Esophagus (tissue), 2 donors: Measurements from ENCODE around the gene PPARA. TPM values are rescaled to one million over a fixed set of nuclear protein-coding genes. Genes with fewer than 3 reads are reported as not detected.
A peak's percentile ranks its signal among the peaks of the same experiment; 100 is the strongest.

ENCODE experiments used
- H3K27ac ChIP-seq, 2 donors: one replicate each; pipeline ENCODE4 v1.5.1; 2013; ENCODE audit warnings: low read depth in 2 of 2, mild to moderate bottlenecking in 2 of 2, inconsistent platforms in 1 of 2, low read length in 1 of 2, moderate library complexity in 1 of 2
- H3K27me3 ChIP-seq, 2 donors: one replicate each; pipeline ENCODE4 v1.6.1; 2013; ENCODE audit warnings: low read length in 2 of 2, control low read depth in 1 of 2, mild to moderate bottlenecking in 1 of 2; ENCODE audit not compliant: insufficient read depth in 2 of 2, control insufficient read depth in 1 of 2
- H3K36me3 ChIP-seq, 2 donors: one replicate each; pipeline ENCODE4 v1.6.1; 2013; ENCODE audit warnings: low read length in 1 of 2; ENCODE audit not compliant: control insufficient read depth in 2 of 2, insufficient read depth in 2 of 2
- H3K4me1 ChIP-seq, 2 donors: one replicate each; pipeline ENCODE4 v1.6.1; 2013; ENCODE audit warnings: low read length in 1 of 2; ENCODE audit not compliant: control insufficient read depth in 2 of 2, insufficient read depth in 2 of 2
- H3K4me3 ChIP-seq, 2 donors: one replicate each; pipeline ENCODE4 v1.5.1; 2013; ENCODE audit warnings: low read length in 2 of 2, mild to moderate bottlenecking in 2 of 2, low read depth in 1 of 2, moderate library complexity in 1 of 2
- H3K9me3 ChIP-seq, 2 donors: one replicate each; pipeline ENCODE4 v1.6.1; 2013; ENCODE audit warnings: mild to moderate bottlenecking in 2 of 2, low read depth in 1 of 2, low read length in 1 of 2, moderate library complexity in 1 of 2; ENCODE audit not compliant: control insufficient read depth in 2 of 2, insufficient read depth in 1 of 2
- WGBS, 2 donors: extraction: QIAGEN DNeasy Blood & Tissue Kit; methylation state at CpG; one replicate each; pipeline ENCODE4 v1.1.7; 2013; 5-methylcytosine and 5-hydroxymethylcytosine counted together
- polyA plus RNA-seq, 2 donors: library from polyadenylated mRNA; stranded (reverse); fragments of 200-250 nt; gene quantifications; one replicate each; pipeline ENCODE4 v1.2.3, GENCODE V29; 2013
- donor health status: healthy with polysubstance abuse.
- donor health status: Bipolar disorder and iron deficiency.

PPARA gene
- polyA plus RNA-seq, 2 donors, result 3.2 to 3.9 TPM

DNA sequence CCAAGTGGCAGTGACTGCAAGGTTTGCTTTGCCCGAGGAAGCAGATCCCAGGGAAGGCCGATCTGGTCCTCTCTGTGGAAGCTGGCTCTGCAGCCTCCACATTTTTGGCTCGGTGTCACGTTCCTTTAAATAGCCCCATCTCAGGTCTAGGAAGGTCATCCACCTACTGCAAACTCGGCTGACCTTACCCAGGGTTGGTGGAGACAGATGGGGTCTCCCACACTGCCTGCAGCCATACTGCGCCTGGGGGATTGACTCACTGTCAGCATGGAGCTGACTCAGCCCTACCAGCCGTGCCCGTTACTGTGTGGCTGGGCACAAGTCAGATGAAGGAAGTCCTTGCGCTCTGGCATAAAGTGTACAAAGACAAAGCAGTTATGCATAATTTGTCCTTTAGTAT is 82.9 kb downstream of the PPARA start:
- Histone ChIP-seq H3K4me1 (no peaks in the 10 kb centered on the region), H3K4me3 (no peak overlapping the region), H3K36me3 (peaks cover 0 to 14% of the 10 kb centered on the region in 2 donors), H3K9me3 (no peaks in the 10 kb centered on the region), H3K27me3 (no peaks in the 10 kb centered on the region), H3K27ac (no peak overlapping the region)
- 53 to 57% methylated on average over 9 of the region's 9 CpGs for WGBS, 2 donors

DNA sequence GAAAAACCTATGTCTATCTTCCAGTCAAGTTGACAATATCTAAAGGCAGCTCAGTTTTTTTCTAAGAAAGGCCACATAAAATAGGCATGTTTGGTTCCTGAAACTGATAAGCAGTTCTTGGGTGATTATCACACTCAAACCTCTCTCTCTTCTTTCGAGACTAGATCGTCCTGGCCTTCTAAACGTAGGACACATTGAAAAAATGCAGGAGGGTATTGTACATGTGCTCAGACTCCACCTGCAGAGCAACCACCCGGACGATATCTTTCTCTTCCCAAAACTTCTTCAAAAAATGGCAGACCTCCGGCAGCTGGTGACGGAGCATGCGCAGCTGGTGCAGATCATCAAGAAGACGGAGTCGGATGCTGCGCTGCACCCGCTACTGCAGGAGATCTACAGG is 84.6 kb downstream of the PPARA start:
- H3K4me3 ChIP-seq, result no peak overlapping the region
- no peaks in the 10 kb centered on the region for H3K9me3 ChIP-seq
- H3K27ac ChIP-seq, result no peak overlapping the region
- WGBS, 2 donors, result 94 to 96% methylated on average over 12 of the region's 12 CpGs
- H3K4me1 ChIP-seq, result no peaks in the 10 kb centered on the region
- peaks cover 0 to 28% of the 10 kb centered on the region in 2 donors for H3K36me3 ChIP-seq
- no peaks in the 10 kb centered on the region for H3K27me3 ChIP-seq

DNA sequence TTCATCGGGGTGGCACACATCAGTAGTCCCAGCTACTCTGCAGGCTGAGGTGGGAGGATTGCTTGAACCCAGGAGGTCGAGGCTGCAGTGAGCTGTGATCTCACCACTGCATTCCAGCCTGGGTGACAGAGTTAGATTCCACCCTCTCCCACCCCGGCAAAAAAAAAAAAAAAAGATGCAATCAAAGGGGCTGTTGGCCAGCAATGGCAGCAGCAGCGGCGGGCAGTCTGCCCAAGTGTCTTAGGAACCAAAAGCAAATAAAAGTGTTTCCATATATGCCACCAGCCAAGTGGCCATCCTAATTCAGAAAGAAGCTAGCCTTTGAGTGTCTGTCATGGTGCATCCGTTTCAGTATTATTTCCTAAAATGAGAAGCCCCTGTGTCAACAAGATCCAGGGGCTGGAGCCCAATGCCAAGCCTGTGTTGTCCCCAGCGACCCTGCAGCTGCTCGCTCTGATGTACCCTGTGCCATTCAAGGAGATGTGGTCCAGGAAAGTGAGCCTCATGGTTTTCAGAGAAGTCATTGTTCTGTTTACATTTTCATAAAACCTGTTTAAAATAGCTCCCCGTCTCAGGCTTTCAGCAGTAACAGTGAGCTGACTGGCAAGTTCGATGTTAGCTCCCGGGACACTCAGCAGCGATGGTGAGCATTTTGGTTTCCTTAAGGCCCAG is 87.3 kb downstream of the PPARA start:
- Histone ChIP-seq H3K4me1 (no peaks in the 10 kb centered on the region), H3K4me3 (no peak overlapping the region), H3K36me3 (peaks cover 0 to 25% of the 10 kb centered on the region in 2 donors), H3K27me3 (no peaks in the 10 kb centered on the region), H3K9me3 (no peaks in the 10 kb centered on the region), H3K27ac (no peak overlapping the region)
- WGBS, 2 donors, result 75 to 82% methylated on average over 12 of the region's 12 CpGs

DNA sequence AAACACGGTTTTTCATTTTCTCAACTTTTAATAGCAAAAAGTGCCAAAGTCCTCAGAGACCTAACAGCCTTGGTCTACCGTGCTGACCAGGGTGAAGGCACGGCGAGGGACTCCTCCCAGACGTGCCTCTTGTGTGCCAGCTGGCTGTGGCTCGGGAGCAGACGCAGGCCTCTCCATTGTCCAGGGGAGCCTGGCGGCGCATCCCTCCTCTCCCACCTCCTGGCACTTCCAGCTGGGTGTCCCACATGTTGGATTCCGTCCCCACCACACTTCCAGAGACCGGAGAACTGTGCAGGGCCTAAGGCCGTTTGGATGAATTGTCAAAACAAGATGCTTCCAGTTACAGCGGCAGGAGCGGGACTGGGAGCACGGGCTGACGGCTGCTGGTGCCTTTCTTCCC is 88.2 kb downstream of the PPARA start:
- peaks cover 0 to 22% of the 10 kb centered on the region in 2 donors for H3K36me3 ChIP-seq
- H3K27ac ChIP-seq, result peak overlapping the region in 1 of 2 donors; percentile 53

DNA sequence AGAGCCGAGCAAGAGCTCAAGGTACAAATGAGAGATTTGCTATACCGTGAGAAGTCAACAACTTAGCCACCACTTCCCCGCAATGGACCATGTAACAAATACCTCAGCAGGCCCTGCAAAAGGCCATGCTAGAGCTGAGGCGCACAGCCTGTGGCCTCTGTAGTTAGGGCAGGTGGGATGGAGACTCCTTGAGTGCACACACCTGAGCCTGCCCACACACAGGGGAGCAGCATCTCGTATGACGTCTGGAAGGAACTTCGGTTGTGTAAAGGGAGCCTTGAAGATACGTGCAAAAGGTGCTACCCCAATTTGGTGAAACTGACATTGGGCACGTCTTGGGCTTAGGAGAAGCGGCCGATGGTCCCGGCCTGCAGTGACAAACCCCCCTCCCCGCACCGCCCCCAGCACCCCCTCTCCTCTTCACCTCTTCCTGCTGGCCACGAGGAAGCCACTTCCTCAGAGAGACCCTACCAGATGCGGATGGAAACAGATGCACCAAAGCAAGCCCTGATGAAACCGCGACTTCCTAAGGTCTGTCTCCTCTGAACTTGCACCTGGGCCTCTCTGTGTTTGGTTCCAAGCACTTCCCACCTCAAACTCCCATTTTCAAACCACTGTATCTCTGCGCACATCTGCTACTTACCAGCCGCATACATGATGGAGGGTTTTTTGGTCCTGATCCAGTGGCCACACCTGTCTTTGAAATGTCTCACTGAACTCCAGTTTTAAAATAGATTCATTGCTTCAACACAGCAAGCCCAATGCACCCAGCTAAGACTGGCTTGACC is 89.1 kb downstream of the PPARA start:
- peaks cover 0 to 22% of the 10 kb centered on the region in 2 donors for H3K36me3 ChIP-seq
- no peaks in the 10 kb centered on the region for H3K27me3 ChIP-seq
- H3K27ac ChIP-seq, result no peak overlapping the region
- H3K4me1 ChIP-seq, result no peaks in the 10 kb centered on the region
- H3K9me3 ChIP-seq, result no peaks in the 10 kb centered on the region
- 76 to 86% methylated on average over 20 of the region's 20 CpGs for WGBS, 2 donors
- H3K4me3 ChIP-seq, result no peak overlapping the region

More for the DNA sequence above, 88.2 kb downstream of the PPARA start:
- 81 to 82% methylated on average over 16 of the region's 16 CpGs for WGBS, 2 donors
- H3K9me3 ChIP-seq, result no peaks in the 10 kb centered on the region
- no peaks in the 10 kb centered on the region for H3K27me3 ChIP-seq
- H3K4me3 ChIP-seq, result no peak overlapping the region
- H3K4me1 ChIP-seq, result no peaks in the 10 kb centered on the region

DNA sequence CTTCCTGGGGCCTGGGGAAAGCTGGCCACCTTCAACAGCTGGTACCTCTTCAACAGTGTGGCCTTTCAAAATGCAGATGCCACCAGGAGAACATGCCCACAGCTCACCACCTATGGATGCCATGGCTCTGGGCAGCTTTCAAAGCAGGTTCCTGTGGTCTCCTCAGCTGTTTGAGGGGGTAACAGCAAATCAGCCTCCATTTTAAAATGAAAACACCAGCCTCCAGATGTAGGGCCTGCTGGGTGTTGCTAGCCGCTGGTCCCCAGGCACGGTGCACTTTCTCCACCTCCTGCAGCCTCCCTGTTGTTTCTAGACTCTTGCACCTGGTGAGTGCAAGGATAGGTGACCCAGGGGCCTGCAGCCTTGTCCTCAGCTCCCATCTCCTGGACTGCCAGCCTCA is 89.7 kb downstream of the PPARA start:
- H3K27me3 ChIP-seq, result no peaks in the 10 kb centered on the region
- 72 to 95% methylated on average over 2 of the region's 2 CpGs for WGBS, 2 donors
- H3K27ac ChIP-seq, result no peak overlapping the region
- no peaks in the 10 kb centered on the region for H3K9me3 ChIP-seq
- peaks cover 0 to 27% of the 10 kb centered on the region in 2 donors for H3K36me3 ChIP-seq
- no peak overlapping the region for H3K4me3 ChIP-seq
- peaks cover 0 to under 1% of the 10 kb centered on the region in 2 donors for H3K4me1 ChIP-seq

DNA sequence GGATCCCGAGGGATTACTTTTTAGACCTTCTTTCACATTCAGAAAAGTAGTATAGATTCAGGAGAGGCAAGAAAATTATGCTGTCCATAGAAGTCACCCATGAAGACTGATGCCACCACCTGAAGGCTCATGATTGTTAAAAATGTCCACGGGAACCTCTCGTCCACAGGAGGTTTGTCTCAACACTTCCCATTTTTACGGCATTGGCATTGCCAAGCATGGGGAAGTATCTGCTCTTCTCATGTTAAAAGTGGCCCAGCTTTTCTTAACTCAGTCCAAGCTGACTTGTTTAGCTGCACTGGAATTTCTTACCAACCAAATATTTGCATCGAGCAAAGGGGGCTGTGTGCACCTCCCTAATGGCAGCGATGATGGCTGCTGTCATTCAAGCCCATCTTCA is 90.2 kb downstream of the PPARA start:
- Histone ChIP-seq H3K4me1 (peaks cover 2% of the 10 kb centered on the region in 2 donors), H3K4me3 (no peak overlapping the region), H3K27ac (no peak overlapping the region), H3K9me3 (no peaks in the 10 kb centered on the region), H3K27me3 (no peaks in the 10 kb centered on the region), H3K36me3 (peaks cover 0 to 23% of the 10 kb centered on the region in 2 donors)
- 88 to 92% methylated on average over 6 of the region's 6 CpGs for WGBS, 2 donors

DNA sequence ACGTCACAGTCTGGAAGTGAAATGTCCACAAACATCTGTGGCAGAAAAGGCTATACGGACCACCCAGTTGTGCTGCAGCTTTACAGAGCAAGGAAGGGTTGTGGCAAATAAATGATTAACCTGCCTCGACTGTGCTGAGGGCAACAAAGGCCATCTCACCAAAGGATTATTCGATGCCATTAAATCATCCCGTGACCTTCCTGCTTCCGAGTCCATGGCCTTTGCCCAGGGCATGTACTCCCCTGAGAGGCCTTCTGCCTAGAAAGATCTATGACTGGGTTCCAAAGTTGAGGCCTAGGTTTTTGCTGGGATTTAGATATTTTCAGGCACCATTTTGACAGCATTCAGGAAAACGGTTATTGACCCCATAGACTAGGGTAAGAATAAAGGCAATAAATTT is 90.6 kb downstream of the PPARA start:
- H3K4me3 ChIP-seq, result no peak overlapping the region
- WGBS, 2 donors, result 77 to 78% methylated on average over 7 of the region's 7 CpGs
- peaks cover 2 to 4% of the 10 kb centered on the region in 2 donors for H3K4me1 ChIP-seq
- peaks cover 0 to 23% of the 10 kb centered on the region in 2 donors for H3K36me3 ChIP-seq
- no peaks in the 10 kb centered on the region for H3K27me3 ChIP-seq
- H3K9me3 ChIP-seq, result no peaks in the 10 kb centered on the region
- H3K27ac ChIP-seq, result no peak overlapping the region

DNA sequence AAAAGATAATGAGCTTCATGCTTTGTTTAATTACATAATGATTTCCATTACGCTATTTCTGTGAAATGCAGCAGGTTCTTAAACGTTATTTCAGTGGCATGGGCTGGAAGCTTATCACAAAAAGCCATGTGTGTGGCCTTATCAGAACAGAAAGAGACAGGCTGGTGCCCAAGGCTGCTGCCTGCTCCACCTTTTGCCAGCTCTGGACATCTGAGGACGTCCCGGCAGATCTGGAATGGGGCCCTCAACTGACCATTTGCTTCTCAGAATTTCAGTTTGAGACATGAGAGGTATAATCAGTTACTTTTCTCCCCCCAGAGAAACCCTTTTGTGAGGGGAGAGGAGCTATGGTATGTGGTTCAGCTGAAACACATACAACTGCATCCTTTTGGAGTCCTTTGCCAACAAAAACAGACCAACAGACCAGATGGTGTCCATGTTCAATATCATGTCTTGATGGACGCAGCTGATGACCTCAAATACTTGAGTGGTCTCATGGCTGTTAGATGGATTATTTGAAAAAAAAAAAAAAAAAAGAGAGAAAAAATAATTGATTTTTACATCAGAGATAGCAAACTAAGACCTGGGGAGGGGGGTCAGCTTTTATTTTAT is 91.2 kb downstream of the PPARA start:
- peaks cover 2 to 4% of the 10 kb centered on the region in 2 donors for H3K4me1 ChIP-seq
- WGBS, 2 donors, result 63 to 68% methylated on average over 5 of the region's 5 CpGs
- H3K27me3 ChIP-seq, result no peaks in the 10 kb centered on the region
- peaks cover 0 to 21% of the 10 kb centered on the region in 2 donors for H3K36me3 ChIP-seq
- no peak overlapping the region for H3K4me3 ChIP-seq
- no peak overlapping the region for H3K27ac ChIP-seq
- H3K9me3 ChIP-seq, result no peaks in the 10 kb centered on the region
